COLO829 (cell line): ENCODE data around the gene XDH.

Source experiments
- DNase-seq: peaks from one replicate; pipeline ENCODE4 v3.0.0; 2012; ENCODE audit warnings: low spot score

XDH gene

GRCh38 chr2:31414601-31415241 lies at the start of gene XDH:
Gene XDH (minus strand): TSS chr2:31414742. CDS start chr2:31414666, 76 bp downstream.
- no peak for DNase-seq

GRCh38 chr2:31457651-31458050 lies 43.1 kb upstream of the XDH start:
- no peak for DNase-seq

- DNase-seq, result no peak
Measured at GRCh38 chr2:31446848-31447247, 32.3 kb upstream of the XDH start.

GRCh38 chr2:31442376-31442775 lies 27.8 kb upstream of the XDH start:
- no peak for DNase-seq

GRCh38 chr2:31440764-31441163 lies 26.2 kb upstream of the XDH start:
- DNase-seq, result no peak

GRCh38 chr2:31434911-31435310 lies 20.4 kb upstream of the XDH start:
- no peak for DNase-seq

GRCh38 chr2:31433541-31433940 lies 19.0 kb upstream of the XDH start:
- no peak for DNase-seq

- no peak for DNase-seq
Measured at GRCh38 chr2:31430439-31431165, 16.1 kb upstream of the XDH start.

- no peak for DNase-seq
Measured at GRCh38 chr2:31429759-31430438, 15.4 kb upstream of the XDH start.

- no peak for DNase-seq
Measured at GRCh38 chr2:31429040-31429439, 14.5 kb upstream of the XDH start.

GRCh38 chr2:31428001-31428418 lies 13.5 kb upstream of the XDH start:
- no peak for DNase-seq

GRCh38 chr2:31426096-31426495 lies 11.6 kb upstream of the XDH start:
- no peak for DNase-seq

- DNase-seq, result no peak
Measured at GRCh38 chr2:31421634-31422033, 7.1 kb upstream of the XDH start.

- DNase-seq, result no peak
Measured at GRCh38 chr2:31420936-31421335, 6.4 kb upstream of the XDH start.

- no peak for DNase-seq
Measured at GRCh38 chr2:31419386-31419785, 4.8 kb upstream of the XDH start.

- no peak for DNase-seq
Measured at GRCh38 chr2:31415421-31415820, 879 bp upstream of the XDH start.

GRCh38 chr2:31413862-31414550 lies 536 bp downstream of the XDH start:
- no peak for DNase-seq

- DNase-seq, result no peak
Measured at GRCh38 chr2:31413025-31413424, 1.5 kb downstream of the XDH start.

GRCh38 chr2:31411771-31412170 lies 2.8 kb downstream of the XDH start:
- no peak for DNase-seq

- DNase-seq, result no peak
Measured at GRCh38 chr2:31406593-31407385, 7.8 kb downstream of the XDH start.

GRCh38 chr2:31404827-31405226 lies 9.7 kb downstream of the XDH start:
- no peak for DNase-seq

- no peak for DNase-seq
Measured at GRCh38 chr2:31404302-31404701, 10.2 kb downstream of the XDH start.
